ENCODE results near the gene SLC26A3. TPM values are rescaled to one million over a fixed set of nuclear protein-coding genes. Genes with fewer than 3 reads are reported as not detected.

The SLC26A3 gene
- total RNA-seq, 1 experiment from 2014 or later: not detected

Other genes starting within 250 kb of the SLC26A3 start
- gene COG5, start 239.3 kb downstream of the SLC26A3 start, total RNA-seq (2014; rRNA removed; shearing (Covaris generic)): 33.6 and 41.1 TPM in 2 replicates
- gene DUS4L, start 239.3 kb downstream of the SLC26A3 start, total RNA-seq (2014; rRNA removed; shearing (Covaris generic)): 12.5 and 16.0 TPM in 2 replicates
- gene BCAP29, start 223.0 kb downstream of the SLC26A3 start, total RNA-seq (2014; rRNA removed; shearing (Covaris generic)): 66.8 and 71.3 TPM in 2 replicates
- gene SLC26A4, start 142.4 kb downstream of the SLC26A3 start, total RNA-seq (2014; rRNA removed; shearing (Covaris generic)): 3.7 and 3.9 TPM in 2 replicates
- gene CBLL1, start 59.1 kb downstream of the SLC26A3 start, total RNA-seq (2014; rRNA removed; shearing (Covaris generic)): 43.2 and 45.4 TPM in 2 replicates
- 113 and 151 TPM in 2 replicates for gene DLD, start 88.0 kb upstream of the SLC26A3 start, total RNA-seq (2014; rRNA removed; shearing (Covaris generic))
- 100 and 106 TPM in 2 replicates for gene LAMB1, start 199.9 kb upstream of the SLC26A3 start, total RNA-seq (2014; rRNA removed; shearing (Covaris generic))

Data from SJCRH30 (cell line).